ENCODE data around the gene KIAA0040.

KIAA0040 gene

GRCh38 chr1:175191659-175192058 lies 917 bp downstream of the KIAA0040 start:
- no peak for ATAC-seq

GRCh38 chr1:175188936-175189335 lies 3.6 kb downstream of the KIAA0040 start:
- no peak for ATAC-seq
- TF ChIP-seq PPARA (CRISPR knock-in tag; IDR thresholded peaks at IDR 0.05; ENCODE audit: borderline replicate concordance) (no peak), CSRNP3 (CRISPR knock-in tag; IDR thresholded peaks at IDR 0.05) (no peak), TSHZ2 (CRISPR knock-in tag; IDR thresholded peaks at IDR 0.05) (no peak), OSR1 (CRISPR knock-in tag; IDR thresholded peaks at IDR 0.05) (no peak), SNAI2 (CRISPR knock-in tag; IDR thresholded peaks at IDR 0.05) (no peak), GLIS3 (CRISPR knock-in tag; IDR thresholded peaks at IDR 0.05) (no peak), ZNF8 (CRISPR knock-in tag; IDR thresholded peaks at IDR 0.05) (no peak), ZC3H10 (CRISPR knock-in tag; IDR thresholded peaks at IDR 0.05) (no peak), BACH2 (CRISPR knock-in tag; IDR thresholded peaks at IDR 0.05; ENCODE audit: borderline replicate concordance) (no peak), TCF4 (CRISPR knock-in tag; IDR thresholded peaks at IDR 0.05; ENCODE audit: borderline replicate concordance) (no peak), ZNF565 (CRISPR knock-in tag; conservative IDR thresholded peaks at IDR 0.05; ENCODE audit: low read depth) (no peak), RARB (CRISPR knock-in tag; IDR thresholded peaks at IDR 0.05) (no peak), ZFP3 (CRISPR knock-in tag; IDR thresholded peaks at IDR 0.05) (no peak), ZFP30 (CRISPR knock-in tag; IDR thresholded peaks at IDR 0.05) (no peak)

More at GRCh38 chr1:175191659-175192058, 917 bp downstream of the KIAA0040 start:
- TF ChIP-seq PATZ1 (CRISPR knock-in tag; IDR thresholded peaks at IDR 0.05; ENCODE audit: borderline replicate concordance) (no peak), GLIS3 (CRISPR knock-in tag; IDR thresholded peaks at IDR 0.05) (no peak), ZFP3 (CRISPR knock-in tag; IDR thresholded peaks at IDR 0.05) (no peak), CREB5 (CRISPR knock-in tag; IDR thresholded peaks at IDR 0.05; ENCODE audit: low read depth) (no peak), TCF4 (CRISPR knock-in tag; IDR thresholded peaks at IDR 0.05; ENCODE audit: borderline replicate concordance) (no peak), OSR1 (CRISPR knock-in tag; IDR thresholded peaks at IDR 0.05) (no peak), SNAI2 (CRISPR knock-in tag; IDR thresholded peaks at IDR 0.05) (no peak), ZNF565 (CRISPR knock-in tag; conservative IDR thresholded peaks at IDR 0.05; ENCODE audit: low read depth) (no peak), RARB (CRISPR knock-in tag; IDR thresholded peaks at IDR 0.05) (no peak), CSRNP3 (CRISPR knock-in tag; IDR thresholded peaks at IDR 0.05) (no peak), ZNF70 (CRISPR knock-in tag; IDR thresholded peaks at IDR 0.05) (no peak), ZNF8 (CRISPR knock-in tag; IDR thresholded peaks at IDR 0.05) (no peak), BACH2 (CRISPR knock-in tag; IDR thresholded peaks at IDR 0.05; ENCODE audit: borderline replicate concordance) (no peak), TOX (CRISPR knock-in tag; IDR thresholded peaks at IDR 0.05; ENCODE audit: borderline replicate concordance) (no peak), ZC3H10 (CRISPR knock-in tag; IDR thresholded peaks at IDR 0.05) (no peak), TSHZ2 (CRISPR knock-in tag; IDR thresholded peaks at IDR 0.05) (no peak)
